HepG2 (cell line): ENCODE results near the gene CALM1.

Source experiments
- MAZ ChIP-seq, 2 experiments: sonication (generic) in 1 of 2; formaldehyde crosslinking in 1 of 2; IDR thresholded peaks; 2 replicates each; pipeline versions ENCODE4 v1.5.0 to v1.6.1; 2012 to 2020; ENCODE audit warnings: low read depth in 2 of 2, mild to moderate bottlenecking in 2 of 2, borderline replicate concordance in 1 of 2, improper control_type of control experiment in 1 of 2, low read length in 1 of 2, missing genetic modification reagents in 1 of 2, moderate library complexity in 1 of 2
- NPAS2 ChIP-seq: sonication (generic); formaldehyde crosslinking; IDR thresholded peaks from 2 replicates; pipeline ENCODE4 v1.8.0; 2022; ENCODE audit warnings: mild to moderate bottlenecking, missing genetic modification reagents, borderline replicate concordance
- TOE1 ChIP-seq: sonication (generic); formaldehyde crosslinking; IDR thresholded peaks from 2 replicates; pipeline ENCODE4 v1.4.0; 2020; ENCODE audit warnings: mild to moderate bottlenecking, missing genetic modification reagents
- ZFP41 ChIP-seq: sonication (generic); formaldehyde crosslinking; IDR thresholded peaks from 2 replicates; pipeline ENCODE4 v1.4.0; 2020; ENCODE audit warnings: mild to moderate bottlenecking, missing genetic modification reagents, borderline replicate concordance
- ZNF124 ChIP-seq: sonication (generic); formaldehyde crosslinking; IDR thresholded peaks from 2 replicates; pipeline ENCODE4 v1.4.0; 2020; ENCODE audit warnings: missing genetic modification reagents
- ZZZ3 ChIP-seq: sonication (generic); formaldehyde crosslinking; IDR thresholded peaks from 2 replicates; pipeline ENCODE4 v1.4.0; 2020; ENCODE audit warnings: missing genetic modification reagents, mild to moderate bottlenecking, borderline replicate concordance
- TF ChIP-seq, protein P1 (sequence below): sonication (generic); formaldehyde crosslinking; IDR thresholded peaks from 2 replicates; pipeline ENCODE4 v1.8.0; 2022; ENCODE audit warnings: missing genetic modification reagents, mild to moderate bottlenecking, moderate library complexity, borderline replicate concordance

DNA sequence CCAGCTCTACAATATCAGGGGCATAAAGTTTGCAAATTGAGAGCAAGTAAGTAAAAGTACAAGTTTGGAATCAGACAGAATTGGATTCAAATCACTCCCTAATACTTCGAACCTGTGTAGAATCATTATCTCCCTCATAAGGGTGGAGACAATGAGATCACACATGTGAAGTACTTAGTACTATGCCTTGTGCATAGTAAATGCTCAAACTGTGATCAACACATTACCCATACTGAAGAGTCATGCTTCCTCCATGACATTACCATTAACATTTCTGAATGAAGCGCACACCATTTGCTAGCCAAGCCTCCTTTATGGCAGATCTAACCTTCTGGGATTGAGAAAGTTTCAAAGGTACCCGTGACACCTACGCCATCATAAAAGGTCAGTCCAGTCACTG is 38.5 kb upstream of the CALM1 start:
- TF ChIP-seq MAZ (IDR thresholded peaks at IDR 0.05; ENCODE audit: borderline replicate concordance, low read depth, low read length) (no peak), MAZ (CRISPR knock-in tag; IDR thresholded peaks at IDR 0.05; ENCODE audit: low read depth) (no peak), NPAS2 (CRISPR knock-in tag) (no peak), ZFP41 (no peak), ZNF124 (CRISPR knock-in tag) (no peak), TOE1 (CRISPR knock-in tag) (no peak), ZZZ3 (CRISPR knock-in tag) (no peak)
- TF ChIP-seq, protein P1, sequence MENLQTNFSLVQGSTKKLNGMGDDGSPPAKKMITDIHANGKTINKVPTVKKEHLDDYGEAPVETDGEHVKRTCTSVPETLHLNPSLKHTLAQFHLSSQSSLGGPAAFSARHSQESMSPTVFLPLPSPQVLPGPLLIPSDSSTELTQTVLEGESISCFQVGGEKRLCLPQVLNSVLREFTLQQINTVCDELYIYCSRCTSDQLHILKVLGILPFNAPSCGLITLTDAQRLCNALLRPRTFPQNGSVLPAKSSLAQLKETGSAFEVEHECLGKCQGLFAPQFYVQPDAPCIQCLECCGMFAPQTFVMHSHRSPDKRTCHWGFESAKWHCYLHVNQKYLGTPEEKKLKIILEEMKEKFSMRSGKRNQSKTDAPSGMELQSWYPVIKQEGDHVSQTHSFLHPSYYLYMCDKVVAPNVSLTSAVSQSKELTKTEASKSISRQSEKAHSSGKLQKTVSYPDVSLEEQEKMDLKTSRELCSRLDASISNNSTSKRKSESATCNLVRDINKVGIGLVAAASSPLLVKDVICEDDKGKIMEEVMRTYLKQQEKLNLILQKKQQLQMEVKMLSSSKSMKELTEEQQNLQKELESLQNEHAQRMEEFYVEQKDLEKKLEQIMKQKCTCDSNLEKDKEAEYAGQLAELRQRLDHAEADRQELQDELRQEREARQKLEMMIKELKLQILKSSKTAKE (CRISPR knock-in tag) = no peak
